Erythroblast (primary cell): Measurements from ENCODE around the gene EGFLAM.

ENCODE experiments used
- GATA1 ChIP-seq: IDR thresholded peaks from 2 replicates; pipeline ENCODE4 v1.6.1; 2011; ENCODE audit warnings: low read depth, mild to moderate bottlenecking, control low read depth, low read length, moderate library complexity
- POLR2A ChIP-seq: IDR thresholded peaks from 2 replicates; pipeline ENCODE4 v1.6.1; 2011; ENCODE audit warnings: mild to moderate bottlenecking, low read length

GRCh38 chr5:38463634-38464521, 205.5 kb downstream of the EGFLAM start:
- TF ChIP-seq POLR2A (no peak), GATA1 (no peak)
